Tibial artery (tissue), 4 donors: ENCODE results near the gene TLE3.

ENCODE experiments used
- DNase-seq, 2 donors: peaks; one replicate each; pipeline ENCODE4 v3.0.0-alpha.2; 2019
- H3K27ac ChIP-seq, 2 donors: fragments of 200-600 bp; sonication (generic) in 1 of 2; 1 replicate in 1 of 2; 2 replicates in 1 of 2; pipeline ENCODE4 v1.5.1; 2018 to 2019; ENCODE audit warnings: mild to moderate bottlenecking in 1 of 2
- H3K27me3 ChIP-seq, 2 donors: fragments of 200-600 bp; sonication (generic) in 1 of 2; one replicate each; pipeline versions ENCODE4 v1.5.1 to v1.6.0; 2016 to 2019
- H3K36me3 ChIP-seq, 3 donors: fragments of 200-600 bp; sonication (generic) in 2 of 3; one replicate each; pipeline ENCODE4 v1.5.1; 2016 to 2019; ENCODE audit warnings: mild to moderate bottlenecking in 2 of 3
- H3K4me1 ChIP-seq, 4 donors: fragments of 200-600 bp; sonication (generic) in 2 of 4; 1 replicate in 3 of 4; 2 replicates in 1 of 4; pipeline ENCODE4 v1.5.1; 2016 to 2019
- H3K4me3 ChIP-seq, 2 donors: fragments of 200-600 bp; sonication (generic) in 1 of 2; 1 replicate in 1 of 2; 2 replicates in 1 of 2; pipeline ENCODE4 v1.5.1; 2018 to 2019; ENCODE audit warnings: mild to moderate bottlenecking in 2 of 2
- H3K9me3 ChIP-seq, 3 donors: fragments of 200-600 bp; sonication (generic) in 1 of 3; one replicate each; pipeline ENCODE4 v1.5.1; 2016 to 2019
- intact Hi-C: fragments of 100-400 bp; cut with DNase I; formaldehyde crosslinking; loops from one replicate; pipeline ENCODE4 v1.15.0; 2023; ENCODE audit warnings: low total_unique reads
- TF ChIP-seq, protein P1 (sequence below), 2 experiments: fragments of 200-600 bp in 1 of 2; fragments of 450-650 bp in 1 of 2; IDR thresholded peaks; one replicate each; pipeline ENCODE4 v1.5.1; 2017 to 2019; ENCODE audit warnings: antibody characterized with exemption in 2 of 2, mild to moderate bottlenecking in 1 of 2, moderate library complexity in 1 of 2

The TLE3 gene

GRCh38 chr15:70006259-70007147 is 91.2 kb downstream of the TLE3 start:
- no peak overlapping the region for H3K27ac ChIP-seq
- H3K4me3 ChIP-seq: no peak overlapping the region
- TF ChIP-seq, protein P1, sequence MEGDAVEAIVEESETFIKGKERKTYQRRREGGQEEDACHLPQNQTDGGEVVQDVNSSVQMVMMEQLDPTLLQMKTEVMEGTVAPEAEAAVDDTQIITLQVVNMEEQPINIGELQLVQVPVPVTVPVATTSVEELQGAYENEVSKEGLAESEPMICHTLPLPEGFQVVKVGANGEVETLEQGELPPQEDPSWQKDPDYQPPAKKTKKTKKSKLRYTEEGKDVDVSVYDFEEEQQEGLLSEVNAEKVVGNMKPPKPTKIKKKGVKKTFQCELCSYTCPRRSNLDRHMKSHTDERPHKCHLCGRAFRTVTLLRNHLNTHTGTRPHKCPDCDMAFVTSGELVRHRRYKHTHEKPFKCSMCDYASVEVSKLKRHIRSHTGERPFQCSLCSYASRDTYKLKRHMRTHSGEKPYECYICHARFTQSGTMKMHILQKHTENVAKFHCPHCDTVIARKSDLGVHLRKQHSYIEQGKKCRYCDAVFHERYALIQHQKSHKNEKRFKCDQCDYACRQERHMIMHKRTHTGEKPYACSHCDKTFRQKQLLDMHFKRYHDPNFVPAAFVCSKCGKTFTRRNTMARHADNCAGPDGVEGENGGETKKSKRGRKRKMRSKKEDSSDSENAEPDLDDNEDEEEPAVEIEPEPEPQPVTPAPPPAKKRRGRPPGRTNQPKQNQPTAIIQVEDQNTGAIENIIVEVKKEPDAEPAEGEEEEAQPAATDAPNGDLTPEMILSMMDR (IDR thresholded peaks at IDR 0.05): no peak
- intact Hi-C loops: no loop called here
- no peaks in the 10 kb centered on the region for H3K4me1 ChIP-seq
- peaks cover 0 to 14% (median 3%) of the 10 kb centered on the region in 3 donors for H3K9me3 ChIP-seq
- no peak for DNase-seq
- H3K36me3 ChIP-seq: no peaks in the 10 kb centered on the region
- H3K27me3 ChIP-seq: peaks cover 0 to 5% of the 10 kb centered on the region in 2 donors

DNA sequence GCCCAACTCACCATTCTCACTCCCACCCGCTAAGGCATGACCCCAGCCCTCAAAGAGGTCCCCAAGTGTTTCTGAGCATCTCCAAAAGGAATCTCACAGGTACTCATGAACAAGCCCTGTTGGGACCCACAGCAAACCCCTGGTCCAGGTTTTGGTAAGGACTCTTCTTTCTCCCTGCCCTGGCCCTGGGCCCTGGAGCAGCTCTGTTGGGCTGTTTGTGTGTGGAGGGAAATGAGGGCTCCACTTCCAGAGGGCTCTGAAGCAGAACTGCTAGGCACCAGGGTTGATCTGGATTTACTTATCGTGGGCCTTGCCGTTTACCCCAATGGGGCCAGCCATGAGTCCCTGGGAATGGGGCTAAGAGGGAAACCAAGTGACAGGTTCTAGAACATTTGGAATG is 92.9 kb downstream of the TLE3 start:
- TF ChIP-seq, protein P1 (IDR thresholded peaks at IDR 0.05): no peak
- H3K9me3 ChIP-seq: peaks cover 0 to 14% (median 3%) of the 10 kb centered on the region in 3 donors
- intact Hi-C loops: no loop called here
- H3K4me3 ChIP-seq: no peak overlapping the region
- H3K27me3 ChIP-seq: peaks cover 0 to 5% of the 10 kb centered on the region in 2 donors
- DNase-seq: no peak
- H3K4me1 ChIP-seq: no peaks in the 10 kb centered on the region
- H3K36me3 ChIP-seq: no peaks in the 10 kb centered on the region
- H3K27ac ChIP-seq: no peak overlapping the region

- TF ChIP-seq, protein P1 (IDR thresholded peaks at IDR 0.05): no peak
- H3K27me3 ChIP-seq: no peaks in the 10 kb centered on the region
- H3K4me3 ChIP-seq: no peak overlapping the region
- intact Hi-C loops: no loop called here
- H3K27ac ChIP-seq: no peak overlapping the region
- peaks cover 0 to 14% (median 3%) of the 10 kb centered on the region in 3 donors for H3K9me3 ChIP-seq
- no peaks in the 10 kb centered on the region for H3K4me1 ChIP-seq
- H3K36me3 ChIP-seq: no peaks in the 10 kb centered on the region
- no peak for DNase-seq
Measured at GRCh38 chr15:70002897-70003296, 94.8 kb downstream of the TLE3 start.

DNA sequence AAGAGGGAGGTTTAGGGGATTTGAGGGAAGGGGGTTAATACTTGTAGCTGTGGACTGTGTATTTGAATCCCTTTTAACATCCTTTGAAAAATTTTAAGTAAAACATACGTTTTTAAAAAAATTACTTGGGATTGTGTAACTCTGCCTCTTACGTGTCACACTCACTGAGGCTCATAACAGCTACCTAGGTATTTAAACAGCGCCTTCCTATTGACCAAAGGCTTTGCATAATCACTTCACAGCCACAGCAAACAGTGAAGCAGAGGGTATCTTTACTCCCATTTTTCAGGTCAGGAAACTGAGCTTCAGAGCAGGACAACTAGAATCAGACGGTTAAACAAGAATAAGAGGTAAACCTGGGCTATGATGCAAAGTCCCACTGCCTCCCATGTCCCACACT is 95.9 kb downstream of the TLE3 start:
- no peak for DNase-seq
- intact Hi-C loops: no loop called here
- TF ChIP-seq, protein P1 (IDR thresholded peaks at IDR 0.05): no peak

GRCh38 chr15:69999392-70000085 is 98.2 kb downstream of the TLE3 start:
- Histone ChIP-seq H3K36me3 (no peaks in the 10 kb centered on the region), H3K9me3 (peaks cover 0 to 14% (median 4%) of the 10 kb centered on the region in 3 donors), H3K27ac (no peak overlapping the region), H3K27me3 (no peaks in the 10 kb centered on the region), H3K4me3 (no peak overlapping the region), H3K4me1 (no peaks in the 10 kb centered on the region)
- no peak for DNase-seq
- TF ChIP-seq, protein P1 (IDR thresholded peaks at IDR 0.05): no peak
- intact Hi-C loops: no loop called here

More for the DNA sequence above, 95.9 kb downstream of the TLE3 start:
- H3K4me1 ChIP-seq: no peaks in the 10 kb centered on the region
- H3K27ac ChIP-seq: no peak overlapping the region
- H3K36me3 ChIP-seq: no peaks in the 10 kb centered on the region
- no peak overlapping the region for H3K4me3 ChIP-seq
- H3K9me3 ChIP-seq: peaks cover 0 to 14% (median 3%) of the 10 kb centered on the region in 3 donors
- no peaks in the 10 kb centered on the region for H3K27me3 ChIP-seq
